HG02610 (cell line): ENCODE results near the gene ULBP3.
A peak's percentile ranks its signal among the peaks of the same experiment; 100 is the strongest.
"Not testable (repeated sequence)": the region's sequence is repeated elsewhere in the genome, so short reads cannot be mapped to it uniquely, and the experiment has no call there.

ENCODE experiments used
- ATAC-seq: cut with Tn5 transposase; IDR thresholded peaks from one replicate; pipeline ENCODE4 v1.9.1; 2021; ENCODE audit warnings: mild to moderate bottlenecking, moderate library complexity; ENCODE audit not compliant: unreplicated experiment

The ULBP3 gene

DNA sequence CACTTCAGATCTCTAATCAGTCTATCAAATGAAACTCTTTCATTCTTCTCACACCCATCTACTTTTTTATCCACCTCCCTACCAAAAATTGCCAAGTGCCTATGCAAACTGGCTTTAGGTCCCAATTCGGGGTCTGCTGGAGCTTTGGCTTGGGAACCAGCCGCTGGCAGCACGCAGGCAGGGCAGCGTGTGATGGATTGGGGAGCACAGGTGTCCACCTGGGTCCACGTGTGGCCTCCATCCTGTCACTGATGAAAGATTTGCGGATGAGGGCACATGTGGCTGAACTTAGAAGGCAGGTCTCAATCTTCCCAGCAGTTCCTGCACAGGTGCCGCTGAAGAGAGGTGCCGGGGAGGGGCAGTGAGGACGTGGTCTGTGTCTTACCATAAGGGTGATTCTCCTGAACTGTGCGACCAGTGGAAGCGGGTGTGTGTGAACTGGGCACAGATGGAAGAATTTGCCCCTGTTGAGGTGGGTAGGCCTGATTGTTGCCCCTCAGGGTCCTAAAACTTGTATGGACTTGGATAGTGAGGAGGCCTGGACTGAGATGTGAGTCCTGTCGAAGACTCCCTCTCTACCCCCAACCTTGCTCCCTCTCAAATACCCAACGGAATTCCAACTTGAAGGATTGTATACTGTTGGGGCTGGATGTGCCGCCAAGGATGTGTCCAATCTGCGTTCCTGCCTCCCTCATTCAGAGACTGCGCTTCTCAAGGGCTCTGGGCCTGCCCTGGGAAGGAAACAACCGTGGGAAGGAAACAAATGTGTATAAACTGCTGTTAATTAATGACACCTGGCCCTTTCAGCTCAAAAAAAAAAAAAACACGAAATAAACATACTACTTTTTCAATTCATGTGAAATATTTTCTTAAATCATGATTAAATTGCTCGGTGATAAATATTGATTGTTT lies 25.2 kb downstream of the ULBP3 start:
- ATAC-seq = no peak

DNA sequence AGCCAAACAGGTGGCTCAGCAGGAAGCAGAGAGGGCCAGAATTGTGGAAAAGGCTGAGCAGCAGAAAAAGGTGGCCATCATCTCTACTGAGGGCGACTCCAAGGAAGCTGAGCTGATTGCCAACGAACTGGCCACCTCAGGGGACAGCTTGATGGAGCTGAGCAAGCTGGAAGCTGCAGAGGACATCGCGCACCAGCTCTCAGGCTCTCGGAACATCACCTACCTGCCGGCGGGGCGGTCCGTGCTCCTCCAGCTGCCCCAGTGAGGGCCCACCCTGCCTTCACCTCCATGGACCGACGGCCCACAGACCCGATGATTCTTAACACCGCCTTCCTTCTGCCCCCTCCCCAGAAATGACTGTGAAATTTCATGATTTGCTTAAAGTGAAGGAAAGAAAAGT lies 25.8 kb downstream of the ULBP3 start:
- ATAC-seq = no peak

DNA sequence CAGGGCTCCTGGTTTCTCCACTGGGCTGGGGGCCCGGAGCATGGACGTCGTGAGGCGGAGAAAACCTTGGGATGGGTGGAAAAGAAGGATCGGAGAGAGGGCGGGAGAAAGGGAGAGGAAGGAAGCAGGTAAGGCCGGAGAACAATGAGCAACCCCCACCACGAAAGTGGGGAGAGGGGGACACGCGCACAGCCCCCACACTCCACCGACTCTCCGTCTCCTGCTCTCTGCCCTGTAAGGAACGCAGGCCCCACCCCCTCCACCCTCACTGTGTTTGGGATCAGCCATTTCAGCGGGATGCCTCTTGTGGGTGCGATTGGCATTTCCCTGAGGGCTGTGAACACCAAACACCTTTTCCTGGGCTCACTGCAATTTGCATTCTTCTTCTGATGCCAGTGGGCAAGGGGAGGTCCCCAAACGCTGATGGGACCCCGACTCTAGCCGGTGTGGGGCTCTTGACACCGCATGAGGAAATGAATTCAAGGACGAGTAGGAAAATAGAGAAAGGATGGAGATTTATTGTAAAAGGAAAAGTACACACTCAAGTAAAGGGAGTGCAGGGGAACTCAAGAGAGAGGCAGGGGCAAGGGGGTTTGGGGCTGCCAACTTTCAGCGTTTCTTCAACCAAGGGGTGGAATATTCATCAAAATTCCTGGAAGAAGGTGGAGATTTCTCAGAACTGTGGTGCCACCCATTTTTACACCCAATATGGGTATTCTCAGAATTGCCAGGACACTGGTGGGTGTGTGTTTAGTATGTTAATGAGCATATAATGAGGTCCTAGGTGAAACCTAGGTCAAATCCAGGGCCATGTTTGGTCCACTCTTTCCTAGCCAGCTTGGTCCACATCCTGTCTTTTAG lies 30.5 kb downstream of the ULBP3 start:
- ATAC-seq = no peak

DNA sequence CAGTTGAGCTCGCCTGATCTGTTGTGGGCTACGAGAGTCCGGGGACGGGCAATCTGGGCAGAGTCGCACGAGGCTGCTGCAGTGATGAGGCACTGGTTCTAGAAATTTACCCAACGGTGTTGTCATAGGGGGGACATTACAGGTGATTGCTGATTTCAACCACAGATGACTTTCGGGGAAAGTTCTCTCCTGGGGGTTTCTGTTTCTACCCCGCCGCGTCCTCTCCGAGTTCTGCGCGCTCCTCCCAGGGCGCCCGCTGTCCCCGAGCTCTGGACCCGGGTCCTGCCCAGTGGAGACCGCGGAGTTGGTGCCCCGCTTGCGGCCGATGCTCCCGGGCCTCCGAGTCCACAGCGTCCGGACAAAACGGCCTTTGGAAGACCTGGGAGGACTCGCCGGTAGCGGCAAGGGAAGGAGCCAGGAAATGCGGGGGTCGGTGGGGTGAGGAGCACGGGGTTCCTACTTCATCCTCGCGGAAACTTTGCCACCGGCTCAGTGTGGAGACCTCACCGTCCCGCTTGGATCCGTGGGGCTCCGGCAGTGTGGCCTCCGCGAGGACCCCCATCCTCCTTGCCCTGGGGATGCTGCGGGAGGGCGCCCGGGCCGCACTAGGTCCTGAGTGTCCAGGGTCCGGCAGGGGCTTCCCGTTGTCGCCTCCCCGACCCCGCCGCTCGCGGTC lies 31.3 kb downstream of the ULBP3 start:
- no peak for ATAC-seq

DNA sequence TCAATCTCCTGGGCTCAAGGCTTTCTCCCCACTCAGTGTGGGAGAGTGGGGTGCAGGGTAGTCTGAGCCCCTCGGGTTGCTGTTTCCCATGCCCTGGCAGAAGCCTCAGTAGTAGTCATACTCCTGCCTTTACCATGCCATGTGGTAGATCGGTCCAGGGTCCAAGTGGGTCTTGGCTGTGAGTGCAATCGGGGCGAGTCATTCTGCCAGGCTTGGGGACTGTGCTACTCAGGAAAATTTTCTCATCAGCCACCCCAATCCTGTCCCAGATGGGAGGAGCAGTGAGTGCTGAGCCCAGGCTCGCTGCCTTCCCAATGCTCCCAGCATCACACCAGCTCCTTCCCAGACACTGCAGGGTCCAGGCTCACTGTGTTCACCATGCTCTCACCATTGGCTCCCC lies 32.8 kb downstream of the ULBP3 start:
- ATAC-seq = no peak

DNA sequence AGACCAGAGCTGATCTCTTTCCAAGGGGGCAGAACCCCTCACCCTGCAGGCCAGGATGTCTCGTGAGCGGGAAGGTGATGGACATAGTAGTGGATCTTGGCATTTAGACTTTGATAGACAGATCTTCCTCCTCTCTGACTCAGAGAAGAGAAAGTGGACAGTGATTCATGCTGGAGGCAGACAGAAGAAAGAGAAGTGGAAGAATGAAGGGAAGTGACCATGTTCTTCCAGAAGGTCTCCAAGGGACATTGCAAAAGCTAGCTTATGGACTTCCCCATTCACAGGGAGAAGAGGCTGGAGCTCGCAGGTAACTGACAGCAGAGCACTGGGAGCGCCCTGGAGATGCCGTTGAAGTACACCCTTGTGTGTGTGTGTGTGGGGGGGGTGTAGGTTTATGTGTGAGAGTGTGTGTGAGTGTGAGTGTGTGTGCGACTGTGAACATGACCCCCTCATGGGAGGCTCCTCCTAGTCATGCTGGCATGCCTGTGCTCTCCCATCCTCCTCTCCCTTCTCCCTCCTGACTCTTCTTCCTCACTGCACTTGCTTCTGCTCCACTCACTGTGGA lies 35.6 kb downstream of the ULBP3 start:
- ATAC-seq = no peak

DNA sequence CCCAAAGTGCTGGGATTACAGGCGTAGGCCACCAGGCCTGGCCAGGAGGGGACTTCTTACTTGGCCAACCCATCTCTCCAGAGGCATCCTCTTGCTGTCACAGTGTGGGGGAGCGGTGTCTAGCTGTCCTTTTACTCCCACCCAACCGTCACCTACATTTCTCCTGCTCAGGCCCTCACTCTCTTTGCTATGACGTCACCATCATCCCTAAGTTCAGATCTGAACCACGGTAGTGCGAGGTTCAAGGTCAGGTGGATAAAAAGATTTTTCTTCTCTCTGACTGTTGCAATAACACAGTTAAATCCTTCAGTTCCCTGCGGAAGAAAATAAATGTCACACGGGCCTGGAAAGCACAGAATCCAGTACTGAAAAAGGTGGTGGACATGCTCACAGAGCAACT lies 36.3 kb downstream of the ULBP3 start:
- no peak for ATAC-seq

DNA sequence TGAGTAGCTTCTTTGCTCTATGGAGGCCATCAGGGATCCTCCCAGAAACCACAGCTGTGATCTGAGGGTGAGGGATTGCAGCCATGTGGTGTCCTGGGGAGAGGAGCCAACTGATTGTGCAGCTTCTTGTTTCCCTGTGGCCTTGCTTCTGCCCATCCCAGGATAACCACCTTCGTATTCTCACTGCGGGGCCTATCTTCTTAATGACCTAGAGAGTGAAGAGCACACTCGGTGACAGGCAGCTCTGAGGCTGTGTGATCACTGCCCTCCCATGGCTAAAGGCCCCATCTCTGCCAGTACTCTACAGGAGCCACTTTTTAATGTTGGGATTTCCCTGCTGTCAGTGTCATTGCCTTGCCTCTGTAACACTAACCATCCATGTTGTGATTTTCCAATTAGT lies 38.3 kb downstream of the ULBP3 start:
- ATAC-seq = no peak

DNA sequence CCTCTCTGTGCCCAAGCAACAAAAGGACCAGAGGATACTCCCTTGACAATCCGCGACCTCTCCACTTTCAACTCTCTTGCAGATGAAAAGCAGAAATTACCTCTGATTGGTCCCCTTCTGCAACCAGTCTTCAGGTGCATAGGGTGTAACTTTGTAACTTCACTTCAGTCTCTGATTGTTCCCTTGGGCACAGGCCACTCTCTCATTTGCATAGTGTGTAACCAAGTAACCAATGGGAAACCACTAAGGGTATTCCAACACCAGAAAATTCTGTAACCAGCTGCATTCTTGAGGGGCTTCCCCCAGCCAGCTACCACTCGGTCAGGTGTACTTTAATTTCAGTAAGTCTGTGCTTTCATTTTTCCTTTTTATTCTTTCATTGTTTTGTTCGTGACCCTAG lies 39.2 kb downstream of the ULBP3 start:
- ATAC-seq = peak; percentile 50

DNA sequence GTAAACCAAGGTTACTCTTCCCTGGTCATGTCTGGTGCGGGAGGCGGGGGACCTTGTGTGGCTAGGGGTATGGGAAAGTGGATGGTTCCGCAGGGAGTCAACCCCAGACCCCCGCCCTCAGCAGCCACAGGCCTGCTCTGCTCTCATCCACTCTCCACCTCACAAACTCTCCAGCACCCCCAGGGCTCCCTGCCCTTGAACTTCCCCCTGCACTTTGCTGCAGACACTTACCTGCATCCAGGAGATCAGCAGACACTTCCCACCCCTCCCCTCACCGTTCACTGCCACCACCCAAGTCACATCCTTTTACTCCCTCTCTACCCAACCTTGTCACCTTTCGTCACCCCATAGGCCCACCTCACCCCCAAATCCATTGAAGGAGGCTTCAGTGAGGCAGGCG lies 39.6 kb downstream of the ULBP3 start:
- ATAC-seq = no peak

DNA sequence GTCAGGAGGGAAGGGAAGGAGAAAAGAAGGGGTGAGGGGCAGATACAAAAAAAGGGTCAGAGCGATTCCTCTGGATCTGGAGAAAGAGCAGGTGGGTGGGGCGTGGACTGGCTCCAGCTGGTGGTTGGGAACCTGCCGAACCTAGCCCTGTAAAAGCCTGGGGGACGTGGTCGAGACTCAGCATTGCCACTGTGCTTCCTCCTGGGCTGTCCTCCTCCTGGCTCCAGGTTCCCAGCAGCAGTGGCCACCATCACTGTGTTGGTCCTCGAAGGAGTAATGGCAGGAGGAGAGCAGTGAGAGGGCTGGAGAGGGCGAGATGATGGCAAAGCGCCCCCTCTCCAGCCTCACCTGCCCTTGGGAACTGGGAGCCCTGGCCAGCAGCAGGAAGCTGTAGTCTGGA lies 40.1 kb downstream of the ULBP3 start:
- no peak for ATAC-seq

DNA sequence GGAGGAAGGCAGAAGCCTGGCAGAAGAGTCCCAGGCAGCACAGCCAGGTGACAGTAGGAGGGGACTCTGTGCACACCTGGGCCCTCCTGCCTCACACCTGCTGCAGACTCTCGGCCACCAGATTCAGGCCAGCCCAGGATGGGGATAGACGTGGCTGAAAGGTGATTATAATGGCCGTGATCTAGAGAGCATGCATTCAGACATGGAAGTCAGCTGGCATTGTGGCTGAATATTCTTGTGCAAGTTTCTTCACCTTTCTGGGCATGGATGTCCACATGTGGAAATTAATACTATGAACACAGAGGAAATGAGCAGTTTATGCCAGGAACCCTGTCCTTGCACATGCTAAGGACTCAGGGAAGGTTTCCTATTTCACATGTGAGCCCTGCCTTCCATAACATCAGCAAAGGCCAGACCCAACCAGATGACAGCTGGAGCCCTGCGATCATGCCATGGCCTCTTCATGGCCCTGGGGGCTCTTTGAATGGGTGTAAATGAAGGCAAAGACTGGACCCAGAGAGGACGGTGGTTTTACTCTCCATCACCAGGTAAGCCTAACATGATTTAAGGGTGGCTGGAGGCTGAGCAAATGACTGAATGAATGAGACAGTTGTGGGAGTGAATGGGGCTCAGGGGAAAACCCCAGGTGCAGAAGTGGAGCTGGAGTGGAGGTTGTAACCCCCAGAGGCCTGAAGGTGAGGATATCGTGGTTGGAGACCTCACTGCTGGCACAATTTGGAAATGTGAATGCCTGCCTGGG lies 40.9 kb downstream of the ULBP3 start:
- ATAC-seq = no peak

DNA sequence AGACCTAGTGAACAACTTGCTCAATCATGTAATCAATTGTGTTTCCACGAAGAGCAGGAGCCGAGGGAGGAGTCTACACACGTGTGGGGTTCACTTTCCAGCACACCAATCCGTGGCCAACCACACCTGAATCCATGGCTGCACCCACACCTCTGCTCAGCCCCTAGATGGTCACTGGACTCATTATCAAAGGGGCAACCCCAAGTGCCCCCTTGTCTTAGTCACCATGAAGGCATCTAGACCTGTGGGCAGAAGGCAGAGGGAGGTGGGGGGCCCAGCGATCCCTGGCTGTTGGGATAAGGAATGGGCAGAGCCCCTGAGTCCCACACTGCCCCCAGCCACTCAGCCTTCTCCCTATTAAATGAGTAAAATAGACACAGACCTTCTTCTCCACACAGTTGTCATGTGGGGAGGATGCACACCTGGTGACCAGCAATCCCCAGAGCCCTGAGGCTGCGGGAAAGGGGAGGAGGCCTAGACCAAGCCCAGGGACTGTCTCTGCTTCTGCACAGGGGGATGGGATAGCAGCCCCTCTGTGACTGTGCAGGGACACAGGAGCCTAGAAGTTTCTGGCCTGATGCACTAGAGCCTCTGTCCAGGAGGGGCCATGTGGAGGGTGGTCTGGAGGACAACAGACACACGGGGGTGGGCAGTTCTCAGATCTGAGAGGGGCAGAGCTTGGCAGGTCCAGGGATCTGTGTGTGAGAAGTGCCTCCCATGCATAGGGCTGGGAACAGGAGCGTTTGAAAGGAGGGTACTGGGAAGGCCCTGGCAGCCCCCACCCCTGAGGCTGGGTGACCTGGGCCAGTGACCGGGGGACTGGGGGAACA lies 41.7 kb downstream of the ULBP3 start:
- ATAC-seq = no peak

DNA sequence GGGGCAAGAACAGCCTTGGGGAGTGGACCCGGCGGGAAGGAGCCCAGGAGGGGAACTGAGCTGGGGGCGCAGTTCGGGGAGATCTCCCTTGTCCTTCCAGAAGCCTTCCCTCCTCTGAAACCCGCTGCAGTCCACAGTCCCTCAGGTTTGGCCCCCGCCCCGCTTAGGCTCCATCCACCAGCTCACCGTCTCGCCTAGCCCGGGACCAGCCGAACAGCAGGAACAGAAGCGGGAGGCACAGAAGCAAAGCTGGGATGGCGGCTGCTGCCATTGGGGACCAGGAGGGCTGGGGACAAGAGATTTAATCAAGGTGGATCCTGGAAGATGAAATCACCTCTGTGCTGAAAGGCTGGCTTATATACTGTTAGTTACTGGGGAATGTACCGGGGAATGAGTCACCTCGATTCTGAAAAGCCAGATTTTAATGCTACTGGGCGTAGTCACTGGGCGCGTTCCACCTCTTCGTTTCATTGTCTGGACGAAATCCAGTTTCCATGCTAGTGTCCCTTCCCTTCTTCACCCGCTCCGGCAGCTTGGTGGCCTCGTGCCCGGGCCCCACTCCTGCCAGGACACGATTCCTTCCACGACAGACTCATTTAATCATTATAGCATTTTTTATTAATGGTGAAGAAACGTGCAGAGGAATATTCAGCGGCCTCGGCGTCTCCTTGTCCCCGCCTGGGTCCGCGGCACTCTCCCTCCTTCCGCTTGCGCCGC lies 43.6 kb downstream of the ULBP3 start, which contains the start of gene RAET1L:
Gene RAET1L, minus strand, starts transcription at position 332 of the 717 bp plus-strand sequence. Its CDS starts 61 bp downstream, at position 271.
- ATAC-seq = peak; percentile 70

DNA sequence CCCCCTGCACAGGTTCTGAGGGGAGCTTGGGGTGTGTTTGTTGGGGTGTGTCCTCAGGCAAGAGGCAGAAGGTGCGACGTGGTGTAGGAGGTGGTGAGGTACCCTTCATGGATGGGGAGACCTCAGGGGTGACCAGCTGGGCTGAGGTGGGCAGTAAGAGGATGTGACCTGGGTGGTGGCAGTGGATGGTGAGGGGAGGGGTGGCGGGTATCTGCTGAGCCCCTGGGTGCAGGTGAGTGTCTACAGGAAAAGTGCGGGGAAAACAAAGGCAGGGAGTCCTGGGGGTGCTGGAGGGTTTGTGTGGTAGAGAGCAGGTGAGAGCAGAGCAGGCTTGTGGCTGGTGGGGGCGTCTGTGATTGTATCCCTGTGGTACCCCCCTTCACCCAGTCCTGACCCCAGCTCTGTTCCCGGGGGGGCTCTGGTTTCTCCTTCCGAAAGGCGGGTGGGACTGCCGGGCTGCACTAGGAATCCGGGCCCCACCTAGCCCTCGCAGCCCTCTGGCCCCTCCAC lies 44.2 kb downstream of the ULBP3 start:
- ATAC-seq = no peak

DNA sequence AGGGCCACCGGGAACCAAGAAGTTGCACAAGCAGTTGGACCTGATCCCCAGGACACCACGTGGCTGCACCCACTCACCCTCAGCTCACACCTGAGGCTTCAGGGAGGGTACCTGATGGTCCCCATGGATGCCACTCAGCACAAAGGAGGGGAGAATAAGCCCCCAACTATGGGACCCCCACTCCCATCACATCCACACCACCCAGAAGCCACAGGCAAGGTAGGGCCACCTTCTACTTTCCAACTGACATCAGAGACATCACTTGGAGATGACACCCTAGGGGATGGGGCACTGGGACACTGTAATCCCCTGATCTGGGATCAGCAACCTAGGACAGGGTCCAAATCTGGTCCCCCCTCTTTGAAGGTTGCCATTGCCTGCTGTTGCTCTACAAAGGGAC lies 44.9 kb downstream of the ULBP3 start:
- ATAC-seq = not testable (repeated sequence)

DNA sequence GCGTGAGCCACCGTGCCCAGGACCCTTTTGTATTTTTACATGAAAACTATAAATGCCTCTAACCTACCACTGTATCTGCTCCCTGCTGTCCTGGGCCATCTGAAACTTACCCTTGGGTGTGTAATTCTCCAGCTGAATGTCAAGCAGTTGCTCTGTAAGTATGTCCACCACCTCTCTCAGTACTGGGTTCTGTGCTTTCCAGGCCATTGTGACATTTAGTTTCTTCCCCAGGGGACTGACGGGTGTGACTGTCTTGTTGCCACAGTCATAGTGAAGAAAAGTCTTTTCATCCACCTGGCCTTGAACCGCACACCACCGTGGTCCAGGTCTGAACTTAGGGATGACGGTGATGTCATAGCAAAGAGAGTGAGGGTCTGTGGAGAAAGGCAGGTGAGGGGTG lies 47.1 kb downstream of the ULBP3 start:
- not testable (repeated sequence) for ATAC-seq

DNA sequence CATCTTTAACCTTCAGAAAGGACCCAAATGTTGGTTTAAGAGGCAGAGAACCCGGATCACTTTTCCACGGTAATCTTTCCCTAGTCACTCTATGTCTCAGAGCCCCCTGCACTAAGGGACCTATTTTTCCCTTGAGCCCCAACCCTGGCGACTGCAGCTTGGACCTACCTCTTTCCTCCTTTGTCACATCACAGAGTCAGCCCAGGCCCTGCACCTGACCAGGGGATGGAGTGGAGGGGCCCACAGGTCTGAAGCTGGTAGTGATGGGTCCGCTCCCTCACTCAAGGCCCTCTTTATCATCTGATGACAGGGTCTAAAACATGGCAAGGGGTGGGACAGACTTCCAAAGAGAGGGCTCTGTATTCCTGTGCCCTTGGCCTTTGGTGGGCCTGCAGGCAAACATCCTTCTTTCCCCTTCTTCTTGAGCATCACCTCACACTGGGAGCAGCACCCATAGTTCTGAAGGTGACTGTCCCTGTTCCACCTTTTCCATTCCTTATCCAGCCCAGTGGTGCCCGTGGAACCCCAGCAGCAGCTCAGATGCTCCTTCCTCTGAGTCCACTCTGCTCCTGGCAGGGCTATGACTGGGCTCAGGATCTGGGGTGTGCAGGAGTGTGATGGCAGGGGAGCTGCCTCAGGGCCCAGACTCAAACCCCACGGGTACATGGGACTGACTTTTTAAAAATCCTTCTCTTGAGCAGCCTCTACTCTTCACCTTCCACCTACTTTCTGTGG lies 49.9 kb downstream of the ULBP3 start:
- no peak for ATAC-seq
